HCEC 1CT (cell line): ENCODE results near the gene ARMH1.
A peak's percentile ranks its signal among the peaks of the same experiment; 100 is the strongest.
"Not testable (repeated sequence)": the region's sequence is repeated elsewhere in the genome, so short reads cannot be mapped to it uniquely, and the experiment has no call there.

Experiments used
- DNase-seq: peaks from one replicate; pipeline ENCODE4 v3.0.0-alpha.2; 2017

Gene ARMH1

DNA sequence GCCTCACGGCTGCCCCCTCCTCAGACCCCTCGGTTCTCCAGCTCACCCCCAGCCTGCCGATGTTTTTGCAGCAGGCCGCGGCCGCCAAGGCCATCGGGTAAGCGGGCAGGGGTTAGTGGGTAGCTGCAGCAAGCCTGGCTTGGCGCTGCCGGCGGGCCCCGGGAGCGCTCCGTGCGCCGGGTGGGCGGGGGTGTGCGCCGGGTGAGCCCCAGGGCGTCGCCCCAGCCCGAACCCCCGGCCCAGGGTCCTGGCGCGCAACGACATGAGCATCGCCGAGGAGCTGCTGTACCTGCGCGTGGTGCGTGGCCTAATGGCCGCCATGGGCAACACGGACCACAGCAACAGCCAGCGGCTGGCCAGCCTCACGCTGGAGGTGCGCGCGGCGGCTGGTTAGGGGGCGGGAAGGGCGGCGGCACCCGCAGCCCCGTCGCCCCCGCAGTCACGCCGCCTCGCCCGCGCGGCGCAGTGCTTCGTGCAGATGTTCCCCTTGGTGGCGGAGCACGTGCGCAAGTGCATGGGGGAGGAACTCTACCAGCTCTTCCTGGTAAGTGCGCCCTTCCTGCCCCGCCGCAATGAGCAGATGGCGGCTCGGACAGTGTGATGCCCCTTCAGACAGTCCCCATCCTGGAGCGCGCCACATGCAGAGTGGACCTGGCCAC is 49.9 kb downstream of the ARMH1 start:
- DNase-seq, result no peak

DNA sequence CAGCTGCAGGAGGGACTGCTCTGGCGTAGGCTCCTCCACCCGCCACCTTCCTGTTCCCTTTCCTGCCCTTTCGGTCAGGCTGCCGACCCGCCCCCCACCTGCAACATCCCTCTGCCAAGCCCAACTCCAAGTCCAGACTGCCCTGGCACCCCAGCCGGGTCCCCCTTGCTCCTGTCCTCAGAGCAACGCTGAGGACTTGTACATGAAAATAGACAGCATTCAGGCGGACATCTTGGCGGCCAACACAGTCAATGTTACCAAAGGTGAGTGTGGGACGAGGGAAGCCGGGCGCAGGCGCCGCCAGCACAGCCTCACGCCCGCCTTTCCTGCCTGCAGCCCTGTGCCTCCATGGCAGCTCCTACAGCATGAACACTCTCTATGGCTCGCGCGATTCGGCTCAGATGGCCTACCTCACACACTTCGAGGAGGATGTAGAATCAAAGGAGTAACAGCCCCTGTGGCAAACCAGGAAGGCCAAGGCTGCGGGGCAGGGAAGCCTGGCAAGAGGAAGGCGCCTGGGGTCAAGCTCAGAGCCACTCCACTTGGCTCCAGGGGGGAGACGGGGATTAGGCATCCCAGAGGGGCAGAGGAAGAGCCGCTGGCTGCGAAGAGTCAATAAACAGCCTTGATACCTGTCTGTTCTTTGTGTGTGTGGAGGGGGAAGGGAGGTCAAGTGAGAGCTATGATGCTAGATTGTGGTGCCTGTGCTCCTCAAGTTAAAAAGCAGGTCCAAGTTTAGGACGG is 50.6 kb downstream of the ARMH1 start:
- no peak for DNase-seq

DNA sequence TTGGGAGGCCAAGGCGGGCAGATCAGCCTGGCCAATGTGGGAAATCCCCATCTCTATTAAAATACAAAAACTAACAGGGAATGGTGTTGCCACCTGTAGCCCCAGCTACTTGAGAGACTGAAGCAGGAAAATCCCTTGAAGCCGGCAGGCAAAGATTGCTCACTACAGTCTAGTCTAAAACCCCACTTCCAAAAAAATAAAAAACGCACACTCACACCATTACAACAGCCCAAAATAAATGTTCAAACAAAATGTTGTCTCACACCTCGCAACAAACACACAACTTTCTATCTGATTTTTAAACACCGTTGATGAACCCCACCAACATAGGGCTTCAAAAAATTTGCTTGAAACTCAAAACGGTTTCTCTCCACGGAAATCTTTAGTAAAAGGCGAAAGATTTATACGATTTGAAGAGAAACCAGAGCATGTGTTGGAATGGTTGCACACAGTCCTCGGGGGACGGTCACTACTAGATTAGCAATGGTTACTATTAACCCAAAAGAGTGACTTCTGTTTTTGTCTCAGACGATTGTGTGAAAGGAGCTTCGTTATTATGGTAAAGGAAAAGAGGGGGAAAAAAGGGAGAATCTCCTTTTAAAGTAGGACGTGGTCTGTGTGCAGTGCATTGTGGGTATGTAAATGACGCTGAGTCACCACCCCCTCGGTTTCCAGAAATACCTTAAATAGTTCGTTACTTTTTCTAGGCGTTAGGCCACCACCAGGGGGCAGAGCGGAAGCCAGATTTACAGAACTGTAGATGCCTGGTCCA is 56.4 kb downstream of the ARMH1 start, which contains the start of gene RNU5D-1:
Gene RNU5D-1, minus strand, starts transcription at position 430 of the 772 bp plus-strand sequence.
- peak; percentile 97 for DNase-seq

DNA sequence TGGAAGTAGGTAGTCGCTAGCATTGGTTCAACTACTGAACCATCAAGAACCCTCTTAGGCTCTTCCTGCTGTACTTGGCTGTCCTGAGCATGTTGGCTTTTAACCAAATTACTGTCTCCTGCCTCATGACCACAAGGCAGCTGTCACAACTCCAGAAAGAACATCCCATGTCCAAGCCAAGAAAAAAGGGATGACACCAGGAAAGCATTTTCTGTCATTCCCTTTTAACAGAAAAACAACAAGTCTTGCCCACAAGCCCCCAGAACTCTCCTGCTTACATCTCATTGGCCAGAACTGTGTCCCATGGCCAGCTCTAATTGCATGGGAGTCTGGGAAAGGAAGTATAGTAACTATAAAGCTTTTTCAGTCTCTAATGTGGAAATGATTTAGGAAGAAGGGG is 58.9 kb downstream of the ARMH1 start:
- DNase-seq, result peak; percentile 77

DNA sequence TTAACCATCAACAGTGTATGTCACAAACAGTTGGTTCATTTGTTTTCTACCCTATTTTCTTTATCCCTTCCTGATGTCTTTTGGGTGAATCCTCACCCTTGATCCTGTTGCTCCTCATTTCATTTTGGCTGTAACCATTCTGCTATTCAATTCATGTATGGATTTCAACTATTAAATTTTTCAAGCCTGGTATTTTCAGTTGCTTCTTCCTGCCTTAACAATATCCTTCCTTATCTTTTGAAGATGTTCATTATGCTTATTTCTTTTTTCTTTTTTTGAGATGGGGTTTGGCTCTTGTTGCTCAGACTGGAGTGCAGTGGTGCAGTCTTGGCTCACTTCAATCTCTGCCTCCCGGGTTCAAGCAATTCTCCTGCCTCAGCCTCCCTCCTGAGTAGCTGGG is 59.3 kb downstream of the ARMH1 start:
- DNase-seq, result no peak

DNA sequence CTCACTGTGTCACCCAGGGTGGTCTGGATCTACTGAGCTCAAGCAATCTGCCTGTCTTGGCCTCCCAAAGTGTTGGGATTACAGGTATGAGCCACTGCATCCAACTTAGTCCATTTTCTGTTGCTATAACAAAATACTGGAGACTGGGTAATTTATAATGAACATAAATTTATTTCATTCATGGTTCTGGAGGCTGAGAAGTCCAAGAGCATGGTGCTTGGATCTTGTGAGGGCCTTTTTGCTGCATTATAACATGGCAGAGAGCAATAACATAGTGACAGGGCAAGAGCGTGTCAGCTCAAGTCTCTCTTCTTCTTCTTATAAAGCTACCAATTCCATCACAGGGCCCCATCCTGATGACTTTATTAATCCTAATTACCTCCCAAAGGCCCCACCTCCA is 61.5 kb downstream of the ARMH1 start:
- DNase-seq, result no peak

DNA sequence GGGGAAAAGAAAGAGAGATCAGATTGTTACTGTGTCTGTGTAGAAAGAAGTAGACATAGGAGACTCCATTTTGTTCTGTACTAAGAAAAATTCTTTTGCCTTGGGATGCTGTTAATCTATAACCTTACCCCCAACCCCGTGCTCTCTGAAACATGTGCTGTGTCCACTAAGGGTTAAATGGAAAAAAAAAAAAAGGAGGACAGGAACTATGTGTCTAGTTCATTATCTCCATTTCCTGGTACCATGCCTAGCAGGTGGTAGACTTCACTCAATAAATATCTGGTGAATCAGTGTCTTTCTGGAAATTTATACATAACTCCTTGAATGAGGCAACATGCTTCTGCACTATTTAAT is 64.4 kb downstream of the ARMH1 start:
- peak; percentile 20 for DNase-seq

DNA sequence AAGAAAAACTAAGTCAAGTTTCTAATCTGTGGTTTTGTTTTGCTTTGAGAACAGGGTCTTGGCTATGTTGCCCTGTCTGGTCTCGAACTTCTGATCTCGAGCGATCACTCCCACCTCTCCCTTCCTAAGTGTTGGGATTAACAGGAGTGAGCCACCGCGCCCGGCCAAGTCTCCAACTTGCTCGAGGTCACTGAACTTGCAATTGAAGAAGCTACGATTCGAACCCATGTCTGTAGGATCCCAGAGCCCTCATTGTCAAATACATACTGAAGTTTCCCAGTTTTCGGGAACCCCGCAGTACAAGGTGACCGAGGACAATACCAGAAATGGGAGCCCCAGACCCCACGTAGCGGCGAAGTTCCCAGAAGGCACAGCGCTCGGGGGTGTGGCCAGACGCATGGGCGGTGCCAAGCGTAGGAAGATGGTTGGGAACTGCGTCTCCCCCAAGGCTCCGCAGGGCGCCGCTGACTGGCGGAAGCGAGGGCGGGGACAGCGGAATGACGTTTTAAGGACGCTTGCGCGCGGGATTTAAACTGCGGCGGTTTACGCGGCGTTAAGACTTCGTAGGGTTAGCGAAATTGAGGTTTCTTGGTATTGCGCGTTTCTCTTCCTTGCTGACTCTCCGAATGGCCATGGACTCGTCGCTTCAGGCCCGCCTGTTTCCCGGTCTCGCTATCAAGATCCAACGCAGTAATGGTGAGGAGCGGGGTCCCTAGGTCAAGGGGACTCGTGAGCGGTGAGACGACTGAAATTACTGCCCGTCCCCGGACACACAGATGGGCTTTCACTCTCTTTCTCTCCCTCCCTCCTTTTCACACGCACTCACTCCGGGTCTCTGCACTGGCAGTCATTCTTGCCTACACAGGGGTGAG is 65.0 kb downstream of the ARMH1 start, which contains the start of gene KIF2C:
Gene KIF2C, plus strand, starts transcription at position 531 of the 872 bp plus-strand sequence. Its CDS starts 96 bp downstream, at position 627.
- DNase-seq, result peak; percentile 99

DNA sequence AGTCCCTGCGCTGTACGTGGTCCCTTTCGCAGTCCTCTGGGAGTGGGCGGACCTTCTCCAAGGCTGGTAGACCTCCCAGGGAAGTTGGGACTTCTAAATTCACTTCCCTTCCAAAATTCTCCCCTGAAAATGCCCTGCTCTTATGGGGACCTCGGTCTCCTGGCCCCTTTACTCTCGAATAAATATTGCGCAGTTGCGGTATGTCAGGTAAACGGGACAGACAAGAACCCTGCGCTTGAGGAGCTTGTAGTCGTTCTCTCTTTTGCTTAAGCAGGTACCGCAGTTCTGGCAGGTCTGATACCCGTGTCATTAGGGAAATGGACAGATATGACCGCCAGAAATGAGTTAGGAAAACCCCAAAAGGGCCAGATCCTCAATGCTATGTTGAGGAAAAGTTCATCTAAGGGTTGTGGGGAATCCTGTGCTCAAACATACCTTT is 65.7 kb downstream of the ARMH1 start:
- DNase-seq, result no peak

DNA sequence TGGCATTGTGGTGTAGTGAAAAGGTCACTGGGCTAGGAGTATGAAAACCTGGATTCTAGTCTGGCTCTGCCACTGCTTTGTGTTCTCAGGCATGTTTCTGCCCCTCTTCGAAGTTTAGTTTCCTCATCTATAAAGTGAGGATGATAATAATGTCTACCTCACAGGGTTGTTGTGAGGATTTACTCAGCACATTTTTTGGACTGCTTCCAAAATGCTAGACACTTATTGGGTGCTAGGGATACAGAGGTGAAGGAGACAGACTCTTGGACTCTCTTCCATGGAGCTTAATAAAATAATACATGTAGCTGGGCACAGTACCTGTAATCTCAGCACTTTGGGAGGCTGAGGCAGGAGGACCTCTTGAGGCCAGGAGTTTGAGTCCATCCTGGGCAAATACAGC is 68.7 kb downstream of the ARMH1 start:
- DNase-seq, result no peak

DNA sequence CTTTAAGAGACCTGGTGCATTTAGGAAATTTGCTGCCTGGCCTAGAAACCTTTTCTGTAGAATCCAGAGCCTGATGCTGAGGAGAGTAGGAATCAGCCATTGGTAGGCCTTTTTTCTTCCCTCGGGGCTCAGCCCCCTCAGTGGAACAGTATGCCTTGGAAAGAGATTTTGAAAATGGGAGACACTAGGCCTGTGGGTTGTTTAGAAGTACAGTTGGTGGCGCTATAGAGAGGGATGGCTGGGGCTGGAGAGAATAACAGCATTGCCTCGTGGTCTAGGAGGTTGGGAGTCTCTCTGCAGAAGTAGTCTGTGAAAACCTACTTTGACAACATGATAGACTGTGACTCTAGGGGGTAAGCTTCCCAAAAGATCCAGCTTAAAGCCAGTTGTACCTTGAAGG is 73.4 kb downstream of the ARMH1 start:
- DNase-seq, result no peak

DNA sequence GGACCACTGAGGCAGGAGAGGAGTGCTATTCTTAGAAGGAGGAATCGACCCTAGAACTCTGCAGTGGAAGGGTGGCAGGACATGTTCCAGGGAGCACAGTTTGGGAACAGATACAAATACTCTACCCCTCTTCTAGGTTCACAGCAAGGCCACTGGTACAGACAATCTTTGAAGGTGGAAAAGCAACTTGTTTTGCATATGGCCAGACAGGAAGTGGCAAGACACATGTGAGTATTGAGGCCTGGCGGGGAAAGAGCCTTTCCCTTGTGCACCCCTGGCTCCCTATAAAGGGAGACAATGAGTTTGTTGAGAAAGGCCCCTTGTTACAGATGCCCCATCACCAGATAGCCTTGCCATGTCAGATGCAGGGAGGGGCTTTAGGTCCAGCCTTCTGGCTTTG is 82.9 kb downstream of the ARMH1 start:
- no peak for DNase-seq

DNA sequence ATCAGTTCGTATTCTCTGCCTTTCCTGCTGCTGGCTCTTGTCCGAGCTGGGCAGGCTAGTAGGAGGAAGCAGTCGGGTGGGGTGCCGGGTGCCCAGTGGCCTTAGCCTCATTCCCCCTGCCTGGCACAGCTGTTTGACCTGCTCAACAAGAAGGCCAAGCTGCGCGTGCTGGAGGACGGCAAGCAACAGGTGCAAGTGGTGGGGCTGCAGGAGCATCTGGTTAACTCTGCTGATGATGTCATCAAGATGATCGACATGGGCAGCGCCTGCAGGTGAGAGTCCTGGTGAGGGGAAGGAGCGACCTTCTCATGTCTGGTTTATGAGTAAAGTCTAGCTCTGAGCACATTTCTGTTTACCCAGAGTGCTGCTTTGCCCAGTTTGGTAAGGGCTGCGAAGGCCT is 84.6 kb downstream of the ARMH1 start:
- DNase-seq, result no peak

DNA sequence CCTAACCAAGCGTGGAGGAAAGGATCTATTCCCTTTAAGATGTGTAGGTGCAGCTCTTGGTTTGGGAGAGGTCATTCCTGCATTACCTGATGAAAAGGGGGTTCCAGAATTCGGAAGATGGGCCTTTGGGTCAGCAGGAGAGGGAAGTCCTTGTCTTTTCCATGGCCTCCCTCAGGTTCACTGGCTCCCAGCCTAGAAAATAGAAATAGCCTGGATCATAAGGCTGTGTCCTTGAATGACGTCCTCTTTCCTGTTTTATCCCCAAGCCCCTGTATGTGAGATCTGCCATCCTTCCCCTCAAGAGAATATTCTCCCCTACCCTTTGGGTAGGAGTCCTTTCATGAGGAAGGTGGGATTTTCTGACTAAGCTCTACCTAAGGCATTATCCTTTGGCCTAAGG is 86.4 kb downstream of the ARMH1 start:
- DNase-seq, result no peak

DNA sequence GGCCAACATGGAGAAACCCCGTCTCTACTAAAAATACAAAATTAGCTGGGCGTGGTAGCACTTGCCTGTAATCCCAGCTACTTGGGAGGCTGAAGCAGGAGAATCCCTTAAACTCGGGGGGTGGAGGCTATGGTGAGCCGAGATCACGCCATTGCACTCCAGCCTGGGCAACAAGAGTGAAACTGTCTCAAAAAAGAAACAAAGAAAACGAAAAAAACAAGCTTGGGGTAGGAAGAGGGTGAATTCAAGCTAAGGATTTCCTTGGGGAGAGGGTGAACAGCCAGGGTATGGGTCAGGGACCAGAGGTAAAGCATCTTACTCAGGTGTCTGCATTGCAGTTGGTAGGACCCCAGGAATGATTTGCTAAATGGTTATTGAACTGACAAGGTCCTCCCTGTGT is 91.9 kb downstream of the ARMH1 start:
- not testable (repeated sequence) for DNase-seq
